SK-N-SH treated with all-trans-retinoic acid at 6 μM for 48 hours (cell line): ENCODE results near the gene NPAS2.

Experiments
- ARNTL ChIP-seq: fragments of 450-650 bp; formaldehyde crosslinking; IDR thresholded peaks from 2 replicates; pipeline ENCODE4 v1.5.0; 2020; ENCODE audit warnings: low read depth, mild to moderate bottlenecking, moderate library complexity, borderline replicate concordance
- GLIS3 ChIP-seq: fragments of 250-450 bp; sonication (Bioruptor Pico); IDR thresholded peaks from 2 replicates; pipeline ENCODE4 v1.5.0; 2020; ENCODE audit warnings: mild to moderate bottlenecking, moderate library complexity
- PPARA ChIP-seq: fragments of 250-450 bp; sonication (Bioruptor Pico); IDR thresholded peaks from 2 replicates; pipeline ENCODE4 v1.5.0; 2020; ENCODE audit warnings: mild to moderate bottlenecking, borderline replicate concordance
- SNAI2 ChIP-seq: fragments of 250-450 bp; sonication (Bioruptor Pico); IDR thresholded peaks from 2 replicates; pipeline ENCODE4 v1.5.0; 2020; ENCODE audit warnings: mild to moderate bottlenecking, moderate library complexity
- TOX ChIP-seq: fragments of 250-450 bp; sonication (Bioruptor Pico); IDR thresholded peaks from 2 replicates; pipeline ENCODE4 v1.8.0; 2021; ENCODE audit warnings: mild to moderate bottlenecking, moderate library complexity, borderline replicate concordance
- ZC3H10 ChIP-seq: fragments of 250-450 bp; sonication (Bioruptor Pico); IDR thresholded peaks from 2 replicates; pipeline ENCODE4 v1.5.1; 2021; ENCODE audit warnings: mild to moderate bottlenecking, moderate library complexity
- ZFP3 ChIP-seq: fragments of 250-450 bp; sonication (Bioruptor Pico); IDR thresholded peaks from 2 replicates; pipeline ENCODE4 v1.5.0; 2020; ENCODE audit warnings: mild to moderate bottlenecking, moderate library complexity
- ZNF565 ChIP-seq: fragments of 450-650 bp; formaldehyde crosslinking; conservative IDR thresholded peaks from 2 replicates; pipeline ENCODE4 v1.5.0; 2020; ENCODE audit warnings: low read depth, mild to moderate bottlenecking, moderate library complexity
- ZNF8 ChIP-seq: fragments of 450-650 bp; formaldehyde crosslinking; IDR thresholded peaks from 2 replicates; pipeline ENCODE4 v1.5.0; 2020; ENCODE audit warnings: mild to moderate bottlenecking, moderate library complexity
- TF ChIP-seq, protein P1 (sequence below): fragments of 250-450 bp; sonication (Bioruptor Pico); IDR thresholded peaks from 2 replicates; pipeline ENCODE4 v1.8.0; 2020; ENCODE audit warnings: mild to moderate bottlenecking, moderate library complexity, borderline replicate concordance
- TF ChIP-seq, protein P2 (sequence below): fragments of 250-450 bp; sonication (Bioruptor Pico); IDR thresholded peaks from 2 replicates; pipeline ENCODE4 v1.8.0; 2021; ENCODE audit warnings: low read depth, mild to moderate bottlenecking, moderate library complexity, borderline replicate concordance
- TF ChIP-seq, protein P3 (sequence below): fragments of 250-450 bp; sonication (Bioruptor Pico); IDR thresholded peaks from 2 replicates; pipeline ENCODE4 v1.5.1; 2020; ENCODE audit warnings: low read depth, mild to moderate bottlenecking, moderate library complexity

DNA sequence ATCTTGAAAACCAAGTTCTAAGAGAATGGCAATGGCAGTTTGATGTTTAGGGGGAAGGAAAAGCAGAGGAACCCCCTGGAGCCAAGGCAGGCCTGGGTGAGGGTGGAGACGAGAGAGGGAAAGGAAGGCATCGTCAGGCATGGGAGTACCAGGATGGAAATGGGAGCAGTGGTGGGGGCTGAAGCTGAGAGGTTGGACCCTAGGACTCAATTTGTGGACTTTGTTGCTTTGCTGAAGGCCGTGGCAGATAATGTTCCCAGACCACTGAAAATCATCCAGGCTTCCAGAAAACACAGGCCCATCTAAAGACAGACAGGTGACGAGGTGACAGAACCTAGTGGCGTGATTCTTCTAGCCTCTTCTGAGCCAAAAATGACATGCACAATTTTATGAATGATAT lies 4.9 kb downstream of the NPAS2 start:
- TF ChIP-seq, protein P1, sequence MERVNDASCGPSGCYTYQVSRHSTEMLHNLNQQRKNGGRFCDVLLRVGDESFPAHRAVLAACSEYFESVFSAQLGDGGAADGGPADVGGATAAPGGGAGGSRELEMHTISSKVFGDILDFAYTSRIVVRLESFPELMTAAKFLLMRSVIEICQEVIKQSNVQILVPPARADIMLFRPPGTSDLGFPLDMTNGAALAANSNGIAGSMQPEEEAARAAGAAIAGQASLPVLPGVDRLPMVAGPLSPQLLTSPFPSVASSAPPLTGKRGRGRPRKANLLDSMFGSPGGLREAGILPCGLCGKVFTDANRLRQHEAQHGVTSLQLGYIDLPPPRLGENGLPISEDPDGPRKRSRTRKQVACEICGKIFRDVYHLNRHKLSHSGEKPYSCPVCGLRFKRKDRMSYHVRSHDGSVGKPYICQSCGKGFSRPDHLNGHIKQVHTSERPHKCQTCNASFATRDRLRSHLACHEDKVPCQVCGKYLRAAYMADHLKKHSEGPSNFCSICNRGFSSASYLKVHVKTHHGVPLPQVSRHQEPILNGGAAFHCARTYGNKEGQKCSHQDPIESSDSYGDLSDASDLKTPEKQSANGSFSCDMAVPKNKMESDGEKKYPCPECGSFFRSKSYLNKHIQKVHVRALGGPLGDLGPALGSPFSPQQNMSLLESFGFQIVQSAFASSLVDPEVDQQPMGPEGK: no peak
- TF ChIP-seq, protein P2, sequence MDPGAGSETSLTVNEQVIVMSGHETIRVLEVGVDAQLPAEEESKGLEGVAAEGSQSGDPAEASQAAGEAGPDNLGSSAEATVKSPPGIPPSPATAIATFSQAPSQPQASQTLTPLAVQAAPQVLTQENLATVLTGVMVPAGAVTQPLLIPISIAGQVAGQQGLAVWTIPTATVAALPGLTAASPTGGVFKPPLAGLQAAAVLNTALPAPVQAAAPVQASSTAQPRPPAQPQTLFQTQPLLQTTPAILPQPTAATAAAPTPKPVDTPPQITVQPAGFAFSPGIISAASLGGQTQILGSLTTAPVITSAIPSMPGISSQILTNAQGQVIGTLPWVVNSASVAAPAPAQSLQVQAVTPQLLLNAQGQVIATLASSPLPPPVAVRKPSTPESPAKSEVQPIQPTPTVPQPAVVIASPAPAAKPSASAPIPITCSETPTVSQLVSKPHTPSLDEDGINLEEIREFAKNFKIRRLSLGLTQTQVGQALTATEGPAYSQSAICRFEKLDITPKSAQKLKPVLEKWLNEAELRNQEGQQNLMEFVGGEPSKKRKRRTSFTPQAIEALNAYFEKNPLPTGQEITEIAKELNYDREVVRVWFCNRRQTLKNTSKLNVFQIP: no peak
- TF ChIP-seq, protein P3, sequence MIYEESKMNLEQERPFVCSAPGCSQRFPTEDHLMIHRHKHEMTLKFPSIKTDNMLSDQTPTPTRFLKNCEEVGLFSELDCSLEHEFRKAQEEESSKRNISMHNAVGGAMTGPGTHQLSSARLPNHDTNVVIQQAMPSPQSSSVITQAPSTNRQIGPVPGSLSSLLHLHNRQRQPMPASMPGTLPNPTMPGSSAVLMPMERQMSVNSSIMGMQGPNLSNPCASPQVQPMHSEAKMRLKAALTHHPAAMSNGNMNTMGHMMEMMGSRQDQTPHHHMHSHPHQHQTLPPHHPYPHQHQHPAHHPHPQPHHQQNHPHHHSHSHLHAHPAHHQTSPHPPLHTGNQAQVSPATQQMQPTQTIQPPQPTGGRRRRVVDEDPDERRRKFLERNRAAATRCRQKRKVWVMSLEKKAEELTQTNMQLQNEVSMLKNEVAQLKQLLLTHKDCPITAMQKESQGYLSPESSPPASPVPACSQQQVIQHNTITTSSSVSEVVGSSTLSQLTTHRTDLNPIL (CRISPR knock-in tag): no peak
- TF ChIP-seq ZNF8 (CRISPR knock-in tag) (no peak), SNAI2 (CRISPR knock-in tag) (no peak), TOX (CRISPR knock-in tag) (no peak), PPARA (CRISPR knock-in tag) (no peak), GLIS3 (CRISPR knock-in tag) (no peak), ARNTL (no peak), ZFP3 (CRISPR knock-in tag) (no peak), ZC3H10 (no peak), ZNF565 (no peak)
